HG02938 (cell line): ENCODE results near the gene ABCA3.

Experiments used
- ATAC-seq: cut with Tn5 transposase; IDR thresholded peaks from one replicate; pipeline ENCODE4 v1.9.1; 2021; ENCODE audit warnings: mild to moderate bottlenecking, moderate library complexity; ENCODE audit not compliant: unreplicated experiment

The ABCA3 gene

GRCh38 chr16:2236337-2237101, 104.0 kb downstream of the ABCA3 start, which contains the start of gene DNASE1L2:
DNASE1L2 (plus strand) TSS chr16:2236444; CDS start chr16:2236817, 373 bp downstream.
- ATAC-seq: no peak

GRCh38 chr16:2235695-2236336, 104.7 kb downstream of the ABCA3 start:
- no peak for ATAC-seq

GRCh38 chr16:2235234-2235651, 105.3 kb downstream of the ABCA3 start:
- ATAC-seq: no peak

- ATAC-seq: no peak
Measured at GRCh38 chr16:2234813-2235170, 105.7 kb downstream of the ABCA3 start.

GRCh38 chr16:2233872-2234812, 106.4 kb downstream of the ABCA3 start:
- ATAC-seq: no peak

- no peak for ATAC-seq
Measured at GRCh38 chr16:2233046-2233775, 107.3 kb downstream of the ABCA3 start.

GRCh38 chr16:2232094-2232990, 108.2 kb downstream of the ABCA3 start:
- ATAC-seq: no peak

- ATAC-seq: no peak
Measured at GRCh38 chr16:2231016-2231931, 109.3 kb downstream of the ABCA3 start.

GRCh38 chr16:2230376-2230775, 110.2 kb downstream of the ABCA3 start:
- no peak for ATAC-seq

- ATAC-seq: no peak
Measured at GRCh38 chr16:2229632-2230250, 110.8 kb downstream of the ABCA3 start.

- ATAC-seq: no peak
Measured at GRCh38 chr16:2229091-2229490, 111.4 kb downstream of the ABCA3 start.

GRCh38 chr16:2228161-2228824, 112.2 kb downstream of the ABCA3 start:
- no peak for ATAC-seq

- ATAC-seq: no peak
Measured at GRCh38 chr16:2226918-2227317, 113.6 kb downstream of the ABCA3 start.

GRCh38 chr16:2226245-2226793, 114.2 kb downstream of the ABCA3 start:
- ATAC-seq: no peak
